ENCODE results near the gene L3MBTL2.
"Not testable (repeated sequence)": the region's sequence is repeated elsewhere in the genome, so short reads cannot be mapped to it uniquely, and the experiment has no call there.

Gene L3MBTL2

DNA sequence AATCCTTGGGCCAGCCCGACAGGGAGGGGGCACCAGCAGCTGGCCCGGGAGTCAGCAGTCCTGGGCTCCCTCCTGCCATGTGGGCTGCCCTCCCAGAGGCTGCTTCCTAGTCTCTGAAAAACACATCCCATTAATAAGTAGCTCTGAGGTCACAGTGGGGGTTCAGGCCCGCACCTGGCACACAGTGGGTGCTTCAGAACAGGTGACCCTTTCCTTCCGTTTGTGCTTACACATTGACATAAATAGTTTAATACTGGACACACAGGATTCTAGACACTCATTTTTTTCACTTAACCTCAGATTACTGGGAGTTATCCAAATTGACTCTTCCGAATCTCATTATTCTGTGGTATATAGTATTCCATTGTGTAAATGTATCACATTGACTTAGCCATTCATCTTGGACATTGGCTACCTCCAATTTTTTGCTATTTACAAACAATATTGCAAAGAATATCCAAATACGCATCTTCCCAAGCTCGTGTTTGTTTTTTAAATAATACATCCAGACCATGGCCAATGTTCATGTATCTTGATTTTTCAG, 36.1 kb downstream of the L3MBTL2 start:
- no peak for DNase-seq (ENCODE audit: low spot score)

DNA sequence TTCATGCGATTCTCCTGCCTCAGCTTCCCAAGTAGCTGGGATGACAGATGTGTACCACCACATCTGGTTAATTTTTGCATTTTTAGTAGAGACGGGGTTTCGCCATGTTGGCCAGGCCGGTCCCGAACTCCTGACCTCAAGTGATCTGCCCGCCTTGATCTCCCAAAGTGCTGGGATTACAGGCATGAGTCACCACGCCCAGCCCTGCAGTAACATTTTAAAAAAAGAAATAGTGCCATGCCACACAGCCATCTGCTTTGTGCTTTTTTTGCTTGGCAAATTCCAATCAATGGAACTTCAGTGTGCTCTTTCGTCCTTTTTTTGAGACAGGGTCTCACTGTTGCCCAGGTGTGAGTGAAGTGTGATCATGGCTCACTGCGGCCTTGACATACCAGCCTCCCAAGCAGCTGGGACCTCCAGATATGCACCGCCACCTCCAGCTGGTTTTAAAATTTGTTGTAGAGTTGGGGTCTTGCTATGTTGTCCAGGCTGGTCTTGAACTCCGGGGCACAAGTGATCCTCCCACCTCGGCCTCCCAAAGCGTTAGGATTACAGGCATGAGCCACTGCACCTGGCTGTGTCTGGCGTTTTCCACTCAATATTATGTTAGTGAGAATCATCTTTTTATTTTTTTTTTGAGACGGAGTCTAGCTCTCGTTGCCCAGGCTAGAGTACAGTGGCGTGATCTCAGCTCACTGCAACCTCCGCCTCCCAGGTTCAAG, 37.4 kb downstream of the L3MBTL2 start:
- DNase-seq (ENCODE audit: low spot score), result no peak

DNA sequence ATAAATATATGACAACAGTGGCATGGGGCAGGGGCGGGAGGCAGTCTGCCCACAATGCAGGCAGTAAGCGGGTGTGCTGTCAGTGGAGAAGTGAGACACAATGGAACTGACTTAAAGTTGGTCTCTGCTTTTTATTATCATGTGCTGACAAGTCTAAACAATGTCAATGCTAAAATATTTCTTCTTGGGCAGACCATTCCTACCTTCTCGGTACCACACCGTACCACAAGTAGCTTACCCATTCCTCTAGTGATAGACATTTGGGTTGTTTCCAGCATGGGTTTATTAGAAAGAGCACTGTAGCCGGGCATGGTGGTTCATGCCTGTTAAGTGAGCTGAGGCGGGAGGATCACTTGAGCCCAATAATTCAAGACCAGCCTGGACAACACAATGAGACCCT, 38.2 kb downstream of the L3MBTL2 start:
- DNase-seq (ENCODE audit: low spot score), result no peak

DNA sequence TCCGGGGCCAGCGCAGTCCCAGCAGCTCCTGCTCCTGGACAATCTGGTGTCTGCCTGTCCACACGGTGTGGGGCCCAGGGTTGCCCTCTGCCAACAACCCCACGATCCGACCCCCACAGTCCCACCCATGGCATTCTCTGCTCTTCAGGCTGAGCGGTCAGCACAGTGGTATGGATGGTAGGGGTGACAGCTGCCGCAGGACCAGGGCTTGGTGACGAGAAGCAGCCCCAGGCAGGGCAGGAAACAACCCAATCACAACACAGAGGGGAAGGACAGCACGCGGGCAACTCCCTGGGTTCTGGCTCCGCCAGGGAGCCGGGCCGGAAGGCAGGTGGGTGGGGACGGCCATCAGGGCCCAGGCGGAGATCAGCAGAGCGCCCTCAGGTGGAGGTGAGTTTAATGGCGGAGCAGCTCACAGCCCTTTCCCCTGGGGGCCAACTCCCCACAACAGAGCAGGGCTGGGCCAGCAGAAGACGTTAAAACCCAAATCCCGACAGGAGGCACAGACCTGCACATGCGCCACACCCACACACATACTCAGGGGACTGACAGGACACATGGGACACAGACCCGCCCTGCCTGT, 40.9 kb downstream of the L3MBTL2 start:
- no peak for DNase-seq (ENCODE audit: low spot score)

DNA sequence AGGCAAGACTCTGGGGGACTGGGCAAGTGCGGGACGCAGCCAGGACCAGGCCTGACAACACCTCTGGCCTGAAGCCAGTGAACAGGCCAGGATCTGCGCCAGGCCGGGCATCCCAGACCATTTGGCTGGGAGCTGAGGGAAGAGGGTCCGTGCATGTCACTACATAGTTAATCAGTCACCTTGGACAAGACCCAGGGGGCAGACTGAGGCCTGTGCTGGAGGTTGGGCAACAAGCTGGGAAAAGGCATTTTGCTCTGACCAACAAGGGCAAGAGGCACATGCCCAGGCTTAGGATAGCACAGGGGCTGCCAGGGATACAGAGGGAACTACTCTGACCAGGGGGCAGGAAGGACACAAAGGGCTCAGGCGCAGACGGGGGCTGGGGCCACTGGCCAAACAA, 42.6 kb downstream of the L3MBTL2 start:
- no peak for DNase-seq (ENCODE audit: low spot score)

DNA sequence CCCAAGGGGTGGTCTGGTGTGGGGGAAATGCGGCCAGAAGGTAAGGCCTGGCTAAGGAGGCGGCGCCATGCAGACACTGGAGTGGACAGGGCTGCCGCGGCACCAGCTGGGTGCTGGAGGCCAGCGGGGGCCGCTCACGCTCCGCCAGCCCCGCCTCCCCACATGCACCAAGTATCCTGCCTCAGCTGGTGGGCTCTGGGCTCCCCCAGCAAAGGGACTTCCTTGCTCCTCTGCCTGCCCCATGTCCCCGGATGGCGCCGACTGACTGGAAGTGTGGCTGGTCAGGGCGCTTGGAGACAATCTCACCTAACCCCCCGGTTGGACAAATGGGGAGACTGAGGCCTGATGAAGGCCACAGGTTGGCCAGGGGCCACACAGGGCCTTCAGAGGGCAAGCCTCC, 43.2 kb downstream of the L3MBTL2 start:
- no peak for DNase-seq (ENCODE audit: low spot score)

DNA sequence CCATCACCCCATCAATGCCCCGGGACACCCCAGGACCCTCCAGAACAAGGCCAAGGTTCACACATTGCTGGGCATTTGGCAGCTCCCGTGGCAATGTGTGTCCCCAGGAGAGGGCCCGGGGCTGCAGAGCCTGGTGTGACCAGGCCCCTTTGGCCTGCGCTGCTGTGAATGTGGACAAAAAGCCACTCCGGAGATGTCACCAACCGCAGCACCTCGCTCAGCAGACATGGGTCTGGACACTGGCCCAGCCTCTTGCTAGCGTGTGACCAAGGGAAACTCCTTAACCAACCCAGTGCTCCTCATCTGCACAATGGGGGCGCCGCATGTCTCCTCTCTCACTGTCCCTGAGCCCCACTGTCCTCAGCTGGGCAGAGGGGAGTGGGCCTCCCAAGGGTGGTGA, 43.6 kb downstream of the L3MBTL2 start:
- DNase-seq (ENCODE audit: low spot score), result no peak

DNA sequence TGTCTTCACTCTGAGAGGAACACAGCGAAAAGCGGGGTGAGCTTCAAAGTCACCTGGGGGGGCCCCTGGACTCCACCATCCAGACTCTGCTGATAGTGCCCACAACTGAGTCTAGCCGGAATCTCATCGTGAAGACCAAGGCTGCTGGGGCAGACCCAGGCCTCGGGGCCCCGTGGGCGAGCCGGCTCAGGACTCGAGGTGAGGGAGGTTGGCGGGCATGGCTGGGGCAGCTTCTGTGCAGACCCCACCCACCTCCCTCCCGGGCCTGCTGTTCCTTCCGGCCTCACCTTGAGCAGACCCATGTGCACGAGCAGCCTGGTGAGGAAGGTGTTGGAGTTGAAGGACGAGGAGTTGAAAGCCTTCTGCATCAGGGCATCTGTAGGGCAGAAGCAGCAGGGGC, 44.3 kb downstream of the L3MBTL2 start:
- DNase-seq (ENCODE audit: low spot score), result no peak

DNA sequence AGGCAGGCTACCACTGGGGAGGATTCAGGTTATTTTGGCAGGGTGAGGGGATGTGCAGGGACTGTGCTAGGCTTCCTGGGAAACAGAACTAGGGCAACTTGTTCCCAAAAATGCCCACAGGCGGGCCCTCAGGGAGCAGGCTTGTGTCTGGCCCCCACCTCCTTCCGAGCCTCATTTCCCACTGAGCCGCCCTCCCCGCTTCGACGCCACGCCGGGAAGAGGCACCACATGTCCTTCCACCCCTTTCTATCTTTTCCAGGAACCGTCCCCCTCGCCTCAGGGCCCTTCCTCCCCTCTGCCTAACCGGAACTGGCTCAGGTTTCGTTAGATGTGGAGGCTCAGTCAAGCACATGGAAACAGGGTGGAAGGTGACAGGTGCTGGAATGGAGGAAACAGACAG, 45.0 kb downstream of the L3MBTL2 start:
- no peak for DNase-seq (ENCODE audit: low spot score)

DNA sequence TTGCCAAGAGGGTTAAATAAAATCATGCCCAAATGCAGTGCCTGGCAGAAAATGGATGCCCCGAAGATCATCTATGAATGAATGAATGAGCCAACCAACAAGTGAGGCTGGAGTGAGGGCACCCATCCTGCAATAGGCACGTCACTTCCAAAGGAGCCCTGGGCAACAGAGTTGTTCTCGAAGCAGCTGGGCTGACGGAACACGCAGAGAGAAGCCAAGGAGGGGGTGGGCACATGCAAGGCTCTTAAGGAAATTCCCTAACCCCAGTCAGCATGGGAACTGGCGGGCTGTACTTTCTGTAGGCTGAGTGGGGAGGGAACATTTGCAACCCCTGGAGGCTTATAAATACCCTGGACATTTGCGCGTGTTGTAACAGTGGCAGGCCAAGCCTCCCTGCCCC, 47.3 kb downstream of the L3MBTL2 start:
- DNase-seq (ENCODE audit: low spot score), result no peak

DNA sequence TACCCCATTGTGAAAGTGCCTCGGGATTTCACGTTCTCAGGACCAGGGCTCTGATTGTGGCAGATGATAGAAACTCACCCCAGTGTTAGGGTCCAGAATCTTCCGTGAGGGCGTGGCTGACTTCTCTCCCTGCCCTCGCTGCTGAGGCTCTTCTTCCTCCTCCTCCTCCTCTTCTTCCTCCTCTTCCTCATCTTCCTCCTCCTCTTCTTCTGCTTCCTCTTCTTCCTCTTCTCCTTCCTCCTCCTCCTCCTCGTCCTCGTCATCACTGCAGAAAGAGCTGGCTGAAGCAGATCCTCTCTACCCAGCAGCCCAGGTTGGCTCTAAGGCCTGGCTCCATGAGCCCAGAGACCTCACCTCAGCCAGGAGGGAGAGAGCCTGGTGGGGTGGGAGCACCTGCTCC, 49.1 kb downstream of the L3MBTL2 start:
- no peak for DNase-seq (ENCODE audit: low spot score)

DNA sequence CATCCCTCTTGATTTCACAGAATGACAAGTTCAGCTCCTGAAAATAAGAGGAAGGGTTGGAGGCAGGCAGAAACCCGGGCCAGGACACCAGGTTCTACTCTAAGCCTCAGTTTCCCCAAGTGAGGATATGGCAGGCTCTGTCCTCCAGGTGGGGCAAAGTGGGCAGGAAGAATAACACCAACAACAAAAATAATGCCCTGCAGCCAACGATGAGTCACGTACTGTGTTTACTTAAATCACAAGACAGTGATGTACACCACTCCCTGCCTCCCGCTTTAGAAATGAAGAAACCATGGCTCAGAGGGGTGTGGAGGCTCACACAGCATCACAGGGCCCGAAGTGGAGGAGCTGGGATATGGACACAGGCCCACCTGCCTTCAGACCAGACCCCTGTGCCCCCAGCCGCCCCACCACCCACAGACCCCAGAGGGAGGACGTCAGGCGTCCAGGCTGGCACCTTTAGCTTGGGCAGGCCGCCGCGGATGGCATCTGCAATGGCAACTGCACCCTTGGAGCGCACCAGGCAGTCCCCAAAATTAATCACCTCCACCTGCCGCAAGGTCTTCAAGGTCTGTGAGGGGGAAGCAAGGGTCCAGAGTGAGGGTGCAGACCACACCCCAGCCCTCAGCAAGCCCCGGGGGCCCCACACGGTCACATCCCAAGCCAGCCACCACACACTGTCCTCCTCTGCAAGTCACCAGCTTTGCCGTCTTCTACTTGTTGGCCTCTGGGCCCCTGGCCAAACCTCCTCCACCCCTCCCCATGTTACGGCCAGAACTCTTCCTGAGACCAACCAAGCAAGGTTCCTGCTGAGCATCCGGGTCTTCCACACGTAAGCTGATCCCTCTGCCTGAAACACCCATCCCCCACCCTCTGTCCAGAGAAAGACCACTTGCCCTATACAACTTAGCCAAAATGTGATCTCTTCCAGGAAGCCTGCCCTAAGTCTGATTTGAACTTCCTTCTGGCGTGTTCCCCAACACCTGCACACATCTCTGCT, 51.4 kb downstream of the L3MBTL2 start:
- DNase-seq (ENCODE audit: low spot score), result peak; percentile 57

DNA sequence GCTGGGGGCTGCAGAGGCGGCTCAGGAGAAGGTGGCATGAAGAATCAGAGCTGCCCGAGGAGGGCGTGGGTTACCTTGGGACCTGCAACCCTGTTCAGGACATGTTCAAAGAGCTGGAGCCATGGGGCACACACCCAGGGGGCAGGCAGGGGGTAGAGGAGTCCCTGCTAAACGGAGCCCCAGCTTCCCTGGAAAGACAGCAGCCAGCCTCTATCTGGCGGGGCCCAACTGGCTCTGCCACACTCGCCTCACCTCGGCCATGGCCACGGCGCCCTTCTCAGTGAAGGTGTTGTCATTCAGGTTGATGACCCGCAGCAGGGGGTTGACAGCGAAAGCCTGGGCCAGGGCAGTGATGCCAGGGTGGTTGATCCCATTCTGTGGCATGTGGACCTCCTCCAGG, 52.6 kb downstream of the L3MBTL2 start:
- DNase-seq (ENCODE audit: low spot score), result no peak

DNA sequence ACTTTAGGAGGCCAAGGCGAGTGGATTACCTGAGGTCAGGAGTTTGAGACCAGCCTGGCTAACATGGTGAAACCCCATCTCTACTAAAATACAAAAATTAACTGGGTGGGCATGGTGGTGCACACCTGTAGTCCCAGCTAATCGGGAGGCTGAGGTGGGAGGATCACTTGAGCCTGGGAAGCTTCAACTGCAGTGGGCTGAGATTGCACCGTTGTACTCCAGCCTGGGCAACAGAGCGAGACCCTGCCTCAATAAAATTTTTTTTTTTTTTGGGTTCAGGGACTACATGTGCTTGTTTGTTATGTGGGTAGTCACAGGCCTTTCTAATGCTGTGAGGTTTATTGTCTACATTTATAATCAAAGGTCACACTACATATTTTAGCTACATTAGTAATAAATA, 54.6 kb downstream of the L3MBTL2 start:
- not testable (repeated sequence) for DNase-seq (ENCODE audit: low spot score)

DNA sequence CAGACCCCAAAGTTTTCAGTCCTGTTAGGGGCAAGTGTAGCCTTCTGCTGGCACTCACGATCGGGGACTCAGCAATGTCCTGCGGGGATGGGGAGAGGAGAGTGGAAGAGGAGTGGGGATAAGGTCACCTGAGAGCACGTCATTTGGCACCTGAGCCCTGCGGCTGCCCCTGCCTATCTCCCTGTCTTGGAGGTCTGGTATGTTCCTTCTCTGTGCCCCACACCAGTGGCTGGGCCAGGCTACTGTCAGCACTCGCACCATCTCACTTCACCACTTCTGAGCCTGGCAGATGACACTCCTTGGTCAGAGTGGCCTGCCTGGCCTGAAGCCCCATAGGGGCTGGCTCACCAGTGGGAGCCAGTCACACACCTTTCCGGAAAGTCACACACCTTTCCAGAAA, 55.8 kb downstream of the L3MBTL2 start:
- DNase-seq (ENCODE audit: low spot score), result peak; percentile 22

DNA sequence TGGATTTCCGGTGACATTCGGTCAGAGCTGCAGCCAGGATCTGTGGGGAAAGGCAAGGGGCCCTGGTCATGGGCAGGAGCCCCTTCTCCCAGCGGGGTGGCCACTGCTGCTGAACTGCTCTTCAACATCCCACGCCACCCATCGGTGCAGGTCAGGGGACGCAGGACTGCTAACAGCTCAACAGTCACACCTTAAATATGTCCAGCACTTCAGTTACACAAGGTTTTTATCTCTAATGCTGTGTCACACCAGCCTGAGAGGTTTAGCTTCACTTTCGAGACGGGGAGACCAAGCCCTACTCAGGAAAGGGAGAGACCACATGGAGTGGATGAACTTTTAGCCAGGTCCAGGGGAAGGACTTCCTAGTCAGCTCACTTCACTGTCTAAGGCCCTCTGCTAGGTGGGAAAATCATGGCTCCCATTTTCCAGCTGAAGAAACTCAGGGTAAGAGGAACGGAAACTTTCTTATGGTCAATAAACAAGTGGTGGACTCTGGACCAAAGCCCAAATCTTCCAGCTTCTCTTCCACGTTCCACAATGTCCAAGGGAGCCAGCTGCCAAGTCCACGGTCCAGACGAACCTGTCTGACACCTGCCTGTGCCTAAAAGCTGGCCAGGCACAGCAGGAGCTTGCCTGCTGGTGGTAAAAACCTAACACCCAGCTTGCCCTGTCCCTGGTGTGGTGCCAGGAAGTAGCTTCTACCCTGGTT, 56.6 kb downstream of the L3MBTL2 start:
- DNase-seq (ENCODE audit: low spot score), result peak; percentile 21

DNA sequence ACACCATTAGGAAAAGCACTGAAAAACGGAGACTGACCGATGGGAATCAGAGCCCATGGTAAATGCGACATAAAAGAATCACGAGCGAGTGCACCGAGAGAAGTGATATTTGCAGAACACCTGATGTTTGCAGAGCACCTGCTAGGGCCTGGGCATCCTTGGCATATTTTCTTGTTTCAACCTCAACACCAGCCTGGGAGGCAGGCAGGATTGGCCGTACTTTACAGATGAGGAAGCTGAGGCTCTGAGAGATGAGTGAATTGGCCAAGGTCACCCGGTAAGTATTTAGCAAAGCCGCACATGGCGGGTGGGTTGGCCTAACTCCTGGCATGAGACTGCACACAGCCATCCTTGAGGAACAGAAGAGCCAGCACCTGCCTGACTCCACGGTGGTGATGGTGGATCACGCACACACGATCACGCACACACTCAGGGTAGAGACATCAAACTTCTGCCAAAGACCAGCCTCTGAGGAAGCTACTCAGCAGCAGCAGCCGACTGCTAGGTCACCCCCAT, 57.2 kb downstream of the L3MBTL2 start:
- DNase-seq (ENCODE audit: low spot score), result no peak

DNA sequence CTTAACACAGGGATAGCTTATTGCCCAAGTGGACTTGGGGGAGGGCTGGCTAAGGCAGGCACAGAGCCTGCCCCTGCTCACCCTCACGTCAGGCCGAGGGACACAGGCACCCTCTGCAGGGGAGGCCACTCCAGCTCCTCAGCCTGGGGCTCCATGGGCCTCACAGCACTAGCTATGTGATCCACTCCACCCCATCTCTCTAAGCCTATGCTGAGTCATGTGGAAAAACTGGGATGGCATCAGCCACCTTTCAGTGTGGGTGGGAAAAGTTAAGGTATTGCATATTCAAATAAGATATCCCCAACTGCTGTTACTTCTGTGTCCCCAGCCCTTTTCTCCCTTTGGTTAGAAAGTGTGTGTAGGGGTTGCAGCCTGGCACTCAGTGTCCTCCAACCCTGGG, 58.6 kb downstream of the L3MBTL2 start:
- DNase-seq (ENCODE audit: low spot score), result peak; percentile 27

DNA sequence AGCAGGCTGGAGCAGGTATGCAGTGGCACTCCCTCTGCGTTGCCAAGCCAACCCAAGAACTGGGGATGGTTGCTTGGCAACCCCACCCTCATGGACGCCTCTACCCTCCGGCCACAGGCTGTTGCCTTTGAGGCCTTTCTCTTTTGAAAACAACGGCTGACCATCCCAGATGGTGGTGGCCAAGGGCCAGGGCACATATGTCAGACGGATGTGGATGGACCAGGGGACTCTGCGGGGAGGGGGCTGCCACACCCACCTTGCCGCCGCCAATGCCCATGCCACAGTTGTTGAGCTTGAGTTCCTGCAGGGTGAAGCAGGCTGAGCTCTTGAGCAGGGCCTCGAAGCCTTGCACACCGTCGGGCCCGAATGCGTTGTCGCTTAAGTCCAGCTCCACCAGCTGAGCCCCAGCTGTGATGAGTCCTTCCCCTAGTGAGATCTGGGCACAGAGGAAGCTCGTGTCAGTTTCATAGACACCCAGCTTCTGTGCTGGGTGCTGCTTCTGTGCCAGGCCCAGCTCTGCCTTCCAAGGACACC, 59.4 kb downstream of the L3MBTL2 start:
- peak; percentile 24 for DNase-seq (ENCODE audit: low spot score)

DNA sequence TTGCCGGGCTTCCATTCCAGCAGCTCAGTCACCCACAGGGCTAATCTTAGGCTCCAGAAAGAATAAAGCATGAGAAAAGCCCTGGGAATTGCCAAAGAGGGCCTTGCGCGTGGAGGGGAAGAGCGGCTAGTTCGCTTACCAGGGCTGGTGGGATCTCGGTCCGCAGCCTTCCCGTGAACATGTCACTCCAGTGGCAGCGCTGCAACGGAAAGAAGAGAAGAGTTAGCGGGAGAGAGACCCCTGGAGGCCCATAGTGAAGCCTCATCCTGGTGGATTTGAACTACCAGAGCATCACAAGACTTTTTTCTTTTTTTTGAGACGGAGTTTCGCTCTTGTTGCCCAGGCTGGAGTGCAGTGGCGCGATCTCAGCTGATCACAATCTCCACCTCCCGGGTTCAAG, 62.8 kb downstream of the L3MBTL2 start:
- peak; percentile 30 for DNase-seq (ENCODE audit: low spot score)

DNA sequence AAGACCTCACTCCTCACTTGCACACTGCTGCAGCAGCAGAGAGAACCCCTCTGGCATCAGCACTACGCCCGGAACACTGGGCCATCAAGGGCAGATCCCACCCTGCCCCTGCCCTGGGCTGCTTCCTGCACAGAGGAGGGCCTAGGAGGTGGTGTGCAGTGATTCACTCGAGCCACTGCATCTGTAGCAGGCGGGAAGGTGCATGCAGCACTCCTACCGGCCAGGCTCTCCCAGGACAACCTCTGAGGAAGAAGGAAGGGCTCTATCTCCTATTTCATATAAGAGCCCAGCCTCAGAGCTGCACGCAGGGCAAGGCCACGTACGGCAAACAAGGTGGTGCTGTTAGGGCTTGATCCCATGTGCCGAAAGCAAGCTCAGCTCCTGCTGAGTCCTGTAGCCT, 66.7 kb downstream of the L3MBTL2 start:
- peak; percentile 23 for DNase-seq (ENCODE audit: low spot score)
